Measurements from ENCODE around the gene COL9A2.
A peak's percentile ranks its signal among the peaks of the same experiment; 100 is the strongest.
"Not testable (repeated sequence)": the region's sequence is repeated elsewhere in the genome, so short reads cannot be mapped to it uniquely, and the experiment has no call there.

COL9A2 gene

DNA sequence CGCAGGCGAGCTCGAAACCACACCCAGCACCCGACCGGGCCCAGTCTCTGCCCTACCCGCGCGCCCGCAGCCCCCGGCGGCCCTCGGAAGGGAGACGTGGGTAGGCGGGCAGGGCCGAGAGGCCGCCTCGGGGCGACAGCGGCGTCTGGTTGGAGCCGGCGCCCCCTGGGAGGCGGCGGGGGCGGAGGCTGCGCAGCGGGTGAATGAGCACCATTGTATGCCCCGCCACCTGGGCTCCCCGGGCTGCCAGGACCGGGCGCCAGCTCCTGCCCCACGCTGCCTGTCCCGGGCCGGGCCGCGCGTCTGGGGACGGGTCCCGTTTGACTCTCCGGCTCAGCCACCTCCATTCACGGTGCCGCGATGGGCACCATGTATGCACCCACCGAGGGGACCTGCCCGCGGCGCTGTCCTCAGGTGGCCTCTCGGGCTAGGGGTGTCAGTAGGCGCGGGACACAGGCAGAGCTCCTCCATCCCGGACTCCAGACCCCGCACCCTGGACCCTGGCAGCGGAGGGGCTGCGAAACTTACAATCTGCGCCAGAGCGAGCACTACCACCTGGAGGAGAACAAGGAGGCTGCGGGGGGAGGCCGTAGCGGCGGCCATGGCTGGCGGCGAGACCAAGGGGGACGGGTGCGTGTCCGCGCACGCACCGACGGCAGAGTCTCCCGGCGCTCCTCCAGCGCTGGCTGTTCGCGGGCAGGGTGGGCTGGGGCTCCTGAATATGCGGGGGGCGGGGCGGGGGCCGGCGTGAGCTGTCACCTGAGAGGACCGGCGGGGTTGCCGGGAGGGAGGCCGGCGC, at the start of gene COL9A2:
TSS of gene COL9A2 (minus strand) at position 692 of the 799 bp plus-strand sequence. CDS start at position 603, 89 bp downstream.
- peak; percentile 19 for DNase-seq

GRCh38 chr1:40363721-40364120, 46.6 kb upstream of the COL9A2 start:
- peak; percentile 33 for DNase-seq

DNA sequence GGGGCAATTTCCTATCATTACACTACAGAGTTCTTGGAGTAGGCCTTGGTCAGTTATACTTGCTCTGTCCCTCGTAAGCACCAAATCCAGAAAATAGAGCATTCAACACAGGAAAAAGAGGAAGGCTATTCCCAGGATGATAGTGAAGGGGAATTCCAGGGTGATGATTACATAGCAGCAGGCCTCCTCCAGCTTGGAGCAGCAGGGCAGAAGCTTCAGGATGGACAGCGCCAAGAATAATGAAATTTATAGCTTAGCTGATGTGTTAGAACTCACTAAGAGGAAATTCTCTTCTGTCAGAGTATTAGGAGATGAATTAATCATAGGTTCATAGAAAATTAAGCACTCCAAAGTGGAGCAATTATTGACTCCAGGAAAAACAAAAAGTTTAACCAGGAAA, 45.6 kb upstream of the COL9A2 start:
- DNase-seq, result peak; percentile 68

GRCh38 chr1:40362199-40362598, 45.1 kb upstream of the COL9A2 start:
- DNase-seq, result no peak

DNA sequence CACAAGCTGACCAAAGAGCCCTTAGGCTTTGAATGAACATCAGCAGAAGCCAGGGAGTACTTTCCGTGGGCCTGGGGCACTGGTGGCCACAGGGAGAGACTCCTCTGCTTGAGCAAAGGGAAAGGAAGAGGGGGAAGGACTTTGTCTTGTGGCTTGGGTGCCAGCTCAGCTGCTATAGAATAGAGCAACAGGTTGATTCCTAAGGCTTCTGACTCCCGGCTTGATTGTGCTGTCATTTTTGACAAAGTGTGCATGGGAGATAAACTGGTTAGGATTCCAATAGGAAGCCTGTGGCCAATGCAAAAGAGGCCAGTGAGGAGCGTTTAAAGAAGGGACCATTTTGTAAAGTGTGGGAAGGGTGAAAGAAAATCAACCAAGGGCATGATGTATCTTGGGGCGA, 44.6 kb upstream of the COL9A2 start:
- no peak for DNase-seq

DNA sequence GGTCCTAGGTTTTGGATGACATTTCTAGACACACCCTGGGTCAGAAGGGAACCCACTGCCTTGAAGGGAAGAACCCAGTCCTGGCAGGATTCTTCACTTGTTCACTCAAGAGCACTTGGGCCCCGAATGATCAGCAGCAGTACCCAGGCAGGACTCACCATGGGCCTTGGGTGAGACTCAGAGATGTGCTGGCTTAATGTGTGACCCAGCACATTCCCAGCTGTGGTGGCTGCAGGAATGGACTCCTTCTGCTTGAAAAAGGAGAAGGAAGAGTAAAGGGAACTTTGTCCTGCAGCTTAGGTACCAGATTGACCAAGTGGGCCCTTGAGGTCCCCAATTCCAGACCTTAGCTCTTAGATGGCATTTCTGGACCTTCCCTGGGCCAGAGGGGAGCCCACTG, 44.1 kb upstream of the COL9A2 start:
- DNase-seq, result no peak

- DNase-seq, result no peak
Observed at GRCh38 chr1:40360631-40361030, 43.5 kb upstream of the COL9A2 start.

DNA sequence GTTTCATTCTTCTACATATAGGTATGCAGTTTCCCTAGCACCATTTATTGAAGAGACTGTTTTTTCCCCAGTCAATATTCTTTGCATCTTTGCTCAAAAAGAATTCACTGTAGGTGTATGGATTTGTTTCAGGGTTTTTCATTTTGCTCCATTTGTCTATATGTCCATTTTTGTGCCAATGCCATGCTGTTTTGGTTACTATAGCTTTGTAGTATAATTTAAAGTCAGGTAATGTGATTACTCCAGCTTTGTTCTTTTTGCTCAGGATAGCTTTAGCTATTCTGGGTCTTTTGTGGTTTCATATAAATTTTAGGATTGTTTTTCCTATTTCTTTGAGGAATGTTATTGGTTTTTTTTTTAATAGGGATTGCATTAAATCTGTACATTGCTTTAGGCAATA, 40.5 kb upstream of the COL9A2 start:
- DNase-seq, result no peak

DNA sequence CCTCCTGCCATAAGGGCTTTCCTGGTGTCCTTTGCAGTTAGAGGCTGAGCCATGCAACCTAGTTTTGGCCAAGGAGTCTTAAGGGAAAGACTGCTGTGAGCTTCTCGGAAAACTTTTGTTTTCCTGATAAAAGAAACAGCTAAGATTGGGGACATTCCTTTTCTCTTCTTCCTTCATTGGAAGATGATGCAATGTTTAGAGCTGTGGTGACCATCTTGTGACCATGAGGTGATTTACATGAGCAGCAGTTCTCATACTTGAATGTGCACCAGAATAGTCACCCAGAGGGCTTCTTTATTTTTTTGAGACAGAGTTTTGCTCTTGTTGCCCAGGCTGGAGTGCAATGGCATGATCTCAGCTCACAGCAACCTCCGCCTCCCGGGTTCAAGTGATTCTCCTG, 36.0 kb upstream of the COL9A2 start:
- peak; percentile 88 for DNase-seq

- DNase-seq, result peak; percentile 85
Observed at GRCh38 chr1:40352126-40352525, 35.0 kb upstream of the COL9A2 start.

GRCh38 chr1:40351124-40351523, 34.0 kb upstream of the COL9A2 start:
- no peak for DNase-seq

DNA sequence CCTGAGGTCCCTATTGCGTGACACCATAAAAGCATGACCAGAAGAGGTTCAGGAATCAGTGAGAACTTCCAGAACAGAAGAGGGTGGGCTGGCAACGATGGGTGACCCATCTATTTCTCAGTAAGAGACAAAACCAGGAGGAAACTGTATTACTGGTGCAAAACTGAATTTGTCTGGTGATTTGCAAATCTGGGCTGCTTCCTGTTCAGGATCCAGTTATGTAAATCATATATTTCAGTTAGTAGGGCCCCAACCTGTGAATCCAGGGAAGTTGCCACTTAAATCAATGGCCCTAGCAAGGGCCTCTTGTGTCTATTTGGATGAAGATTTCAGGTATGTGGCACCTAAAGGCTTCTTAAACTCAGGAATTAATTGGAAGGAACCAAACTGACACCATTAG, 33.3 kb upstream of the COL9A2 start:
- DNase-seq, result no peak

GRCh38 chr1:40344597-40344996, 27.5 kb upstream of the COL9A2 start:
- peak; percentile 96 for DNase-seq

GRCh38 chr1:40342381-40342717, 25.3 kb upstream of the COL9A2 start:
- not testable (repeated sequence) for DNase-seq

GRCh38 chr1:40341491-40342380, 24.6 kb upstream of the COL9A2 start:
- DNase-seq, result peak; percentile 91

GRCh38 chr1:40339420-40340323, 22.6 kb upstream of the COL9A2 start:
- peak; percentile 76 for DNase-seq

DNA sequence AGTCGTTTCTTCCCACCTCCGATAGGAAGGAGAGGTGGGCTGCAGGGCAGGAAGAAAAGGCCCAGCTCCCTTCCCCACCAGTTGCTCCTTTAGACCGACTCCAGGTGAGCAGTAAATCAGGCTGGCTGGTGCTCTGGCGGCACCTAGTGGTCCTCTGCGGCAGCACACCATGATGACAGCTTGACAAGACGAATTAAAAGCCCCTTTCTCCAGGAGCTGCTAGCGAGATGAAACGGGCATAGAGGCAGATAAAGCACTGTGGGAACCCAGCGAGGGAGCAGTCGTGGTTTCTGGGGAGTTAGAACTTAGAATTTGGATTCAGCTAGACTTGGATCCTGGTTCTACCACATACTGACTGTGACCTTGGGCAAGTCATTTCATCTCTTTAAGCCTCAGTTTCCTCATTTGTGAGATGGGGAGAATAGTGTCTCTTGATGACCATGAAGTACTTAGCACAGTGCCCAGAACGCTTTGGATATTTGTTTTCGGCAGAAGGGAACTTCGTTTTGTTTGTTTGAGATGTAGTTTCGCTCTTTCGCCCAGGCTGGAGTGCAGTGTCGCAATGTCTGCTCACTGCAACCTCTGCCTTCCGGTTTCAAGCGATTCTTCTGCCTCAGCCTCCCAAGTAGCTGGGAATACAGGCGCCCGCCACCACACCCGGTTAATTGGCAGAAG, 21.8 kb upstream of the COL9A2 start:
- DNase-seq, result peak; percentile 82

GRCh38 chr1:40337443-40337842, 20.4 kb upstream of the COL9A2 start:
- no peak for DNase-seq

DNA sequence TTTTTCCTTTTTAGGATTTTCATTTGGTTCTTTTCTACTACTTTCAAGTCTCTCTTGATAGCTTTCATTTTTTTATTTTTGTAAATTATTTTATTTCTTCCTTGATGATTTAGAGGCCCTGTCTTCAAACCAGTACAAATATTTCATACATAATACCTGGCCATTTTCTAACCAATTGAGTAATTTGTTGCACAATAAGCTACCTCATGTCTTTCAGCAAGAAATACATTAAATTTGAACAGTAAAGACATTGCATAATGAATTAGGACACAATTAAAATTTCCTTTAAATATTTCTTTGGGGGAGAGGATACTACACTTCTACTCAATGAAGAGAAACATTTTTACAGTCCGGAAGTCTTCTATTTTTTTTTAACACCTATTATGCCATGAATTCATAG, 15.6 kb upstream of the COL9A2 start:
- DNase-seq, result no peak

DNA sequence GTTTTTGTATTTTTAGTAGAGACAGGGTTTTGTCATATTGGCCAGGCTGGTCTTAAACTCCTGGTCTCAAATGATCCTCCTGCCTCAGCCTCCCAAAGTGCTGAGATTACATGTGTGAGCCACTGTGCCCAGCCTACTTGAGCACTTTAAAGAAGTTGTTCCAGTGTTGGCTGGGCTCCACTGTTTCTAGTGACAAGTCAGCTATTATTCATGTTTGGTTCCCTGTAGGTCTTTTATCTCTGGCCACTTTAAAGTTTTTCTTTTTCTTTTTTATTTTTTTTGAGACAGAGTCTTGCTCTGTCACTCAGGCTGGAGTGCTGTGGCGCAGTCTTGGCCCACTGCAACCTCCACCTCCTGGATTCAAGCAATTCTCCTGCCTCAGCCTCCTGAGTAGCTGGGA, 14.3 kb upstream of the COL9A2 start:
- DNase-seq, result not testable (repeated sequence)

DNA sequence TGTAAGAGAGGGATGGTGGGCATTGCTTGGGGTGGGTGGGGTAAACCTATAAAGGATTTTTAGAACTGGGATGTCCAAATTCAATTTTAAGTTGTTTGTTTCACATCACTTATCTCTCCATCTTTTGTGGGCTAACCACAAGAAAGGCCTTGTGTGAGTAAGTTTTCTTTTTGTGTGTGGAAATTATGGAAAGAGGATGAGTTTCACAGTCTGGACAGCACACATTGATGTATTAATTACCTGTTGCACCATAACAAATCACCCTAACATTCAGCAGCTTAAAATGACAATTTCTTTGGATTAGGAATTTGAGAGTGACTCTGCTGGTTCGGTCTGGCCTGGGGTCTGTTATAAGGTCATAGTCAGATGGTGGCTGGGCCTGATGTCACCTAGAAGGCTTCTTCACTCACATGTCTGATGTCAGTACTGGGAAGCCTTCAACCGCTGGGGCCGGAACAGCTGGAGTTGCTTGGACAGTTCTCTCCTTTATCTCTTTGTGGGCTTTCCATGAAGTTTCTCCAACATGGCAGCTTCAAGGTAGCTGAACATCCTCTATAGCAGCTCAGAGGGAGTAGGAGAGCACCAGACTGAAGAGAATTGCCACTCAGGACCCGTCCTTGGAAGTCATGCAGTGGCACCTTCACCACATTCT, 2.0 kb upstream of the COL9A2 start:
- DNase-seq, result no peak

GRCh38 chr1:40318476-40318875, 1.4 kb upstream of the COL9A2 start:
- DNase-seq, result no peak
